IPS-18a (cell line): Measurements from ENCODE around the gene AK1.
A peak's percentile ranks its signal among the peaks of the same experiment; 100 is the strongest.

ENCODE experiments used
- H3K27ac ChIP-seq: one replicate; pipeline ENCODE4 v1.5.1; 2013; ENCODE audit warnings: low read length
- H3K27me3 ChIP-seq: one replicate; pipeline ENCODE4 v1.6.1; 2013; ENCODE audit warnings: mild to moderate bottlenecking, low read length; ENCODE audit not compliant: control insufficient read depth, insufficient read depth
- H3K36me3 ChIP-seq: one replicate; pipeline ENCODE4 v1.6.1; 2013; ENCODE audit warnings: low read depth, low read length; ENCODE audit not compliant: control insufficient read depth
- H3K4me1 ChIP-seq: one replicate; pipeline ENCODE4 v1.6.1; 2013; ENCODE audit warnings: low read depth, low read length; ENCODE audit not compliant: control insufficient read depth
- H3K4me3 ChIP-seq: one replicate; pipeline ENCODE4 v1.5.1; 2013; ENCODE audit warnings: low read length
- H3K9ac ChIP-seq: one replicate; pipeline ENCODE4 v1.6.1; 2013; ENCODE audit warnings: mild to moderate bottlenecking, low read length, moderate library complexity
- H3K9me3 ChIP-seq: one replicate; pipeline ENCODE4 v1.6.1; 2013; ENCODE audit warnings: low read depth, low read length; ENCODE audit not compliant: control insufficient read depth

Gene AK1

GRCh38 chr9:127877566-127877998 lies at the start of gene AK1:
Gene AK1, minus strand, starts transcription at chr9:127877675. Its CDS starts 3,058 bp downstream, at chr9:127874617.
- Histone ChIP-seq H3K4me1 (no peaks in the 10 kb centered on the region), H3K9ac (peak within 1 kb of the TSS; percentile 12), H3K27me3 (peaks cover 5% of the 10 kb centered on the region), H3K4me3 (peak within 1 kb of the TSS; percentile 72), H3K36me3 (no peaks in the 10 kb centered on the region), H3K27ac (no peak within 1 kb of the TSS), H3K9me3 (no peaks in the 10 kb centered on the region)

GRCh38 chr9:127926906-127927200 lies 49.4 kb upstream of the AK1 start:
- Histone ChIP-seq H3K4me3 (peak overlapping the region; percentile 73), H3K27me3 (peaks cover 33% of the 10 kb centered on the region), H3K4me1 (peaks cover 7% of the 10 kb centered on the region), H3K9me3 (no peaks in the 10 kb centered on the region), H3K9ac (peak overlapping the region; percentile 53), H3K36me3 (no peaks in the 10 kb centered on the region), H3K27ac (no peak overlapping the region)

- no peak overlapping the region for H3K27ac ChIP-seq
- peaks cover 33% of the 10 kb centered on the region for H3K27me3 ChIP-seq
- H3K9ac ChIP-seq: no peak overlapping the region
- no peaks in the 10 kb centered on the region for H3K9me3 ChIP-seq
- no peaks in the 10 kb centered on the region for H3K36me3 ChIP-seq
- peaks cover 4% of the 10 kb centered on the region for H3K4me1 ChIP-seq
- peak overlapping the region; percentile 73 for H3K4me3 ChIP-seq
Observed at GRCh38 chr9:127925959-127926905, 48.8 kb upstream of the AK1 start.

- H3K4me1 ChIP-seq: no peaks in the 10 kb centered on the region
Observed at GRCh38 chr9:127924736-127925444, 47.4 kb upstream of the AK1 start.

GRCh38 chr9:127923771-127924170 lies 46.3 kb upstream of the AK1 start:
- Histone ChIP-seq H3K4me3 (no peak overlapping the region), H3K36me3 (no peaks in the 10 kb centered on the region), H3K4me1 (no peaks in the 10 kb centered on the region), H3K9ac (no peak overlapping the region), H3K27me3 (peaks cover 21% of the 10 kb centered on the region), H3K9me3 (no peaks in the 10 kb centered on the region), H3K27ac (no peak overlapping the region)

More at GRCh38 chr9:127924736-127925444, 47.4 kb upstream of the AK1 start:
- Histone ChIP-seq H3K9ac (no peak overlapping the region), H3K27ac (no peak overlapping the region), H3K36me3 (no peaks in the 10 kb centered on the region), H3K9me3 (no peaks in the 10 kb centered on the region), H3K27me3 (peaks cover 32% of the 10 kb centered on the region), H3K4me3 (no peak overlapping the region)

- Histone ChIP-seq H3K9me3 (no peaks in the 10 kb centered on the region), H3K36me3 (no peaks in the 10 kb centered on the region), H3K27me3 (peaks cover 14% of the 10 kb centered on the region), H3K27ac (no peak overlapping the region), H3K4me3 (no peak overlapping the region), H3K9ac (no peak overlapping the region), H3K4me1 (no peaks in the 10 kb centered on the region)
Observed at GRCh38 chr9:127923046-127923445, 45.6 kb upstream of the AK1 start.

GRCh38 chr9:127921557-127922120 lies 44.2 kb upstream of the AK1 start:
- H3K27me3 ChIP-seq: peaks cover 8% of the 10 kb centered on the region
- H3K4me3 ChIP-seq: no peak overlapping the region
- no peak overlapping the region for H3K27ac ChIP-seq
- no peaks in the 10 kb centered on the region for H3K36me3 ChIP-seq
- no peak overlapping the region for H3K9ac ChIP-seq
- no peaks in the 10 kb centered on the region for H3K9me3 ChIP-seq
- H3K4me1 ChIP-seq: no peaks in the 10 kb centered on the region

- Histone ChIP-seq H3K9me3 (no peaks in the 10 kb centered on the region), H3K4me1 (peaks cover 4% of the 10 kb centered on the region), H3K4me3 (no peak overlapping the region), H3K9ac (no peak overlapping the region), H3K27me3 (peaks cover 9% of the 10 kb centered on the region), H3K27ac (no peak overlapping the region), H3K36me3 (no peaks in the 10 kb centered on the region)
Observed at GRCh38 chr9:127920794-127921193, 43.3 kb upstream of the AK1 start.

GRCh38 chr9:127919253-127919815 lies 41.9 kb upstream of the AK1 start:
- H3K9ac ChIP-seq: no peak overlapping the region
- no peak overlapping the region for H3K4me3 ChIP-seq
- peaks cover 10% of the 10 kb centered on the region for H3K27me3 ChIP-seq
- no peaks in the 10 kb centered on the region for H3K36me3 ChIP-seq
- no peak overlapping the region for H3K27ac ChIP-seq
- no peaks in the 10 kb centered on the region for H3K9me3 ChIP-seq
- H3K4me1 ChIP-seq: peaks cover 4% of the 10 kb centered on the region

- Histone ChIP-seq H3K36me3 (no peaks in the 10 kb centered on the region), H3K9me3 (no peaks in the 10 kb centered on the region), H3K9ac (no peak overlapping the region), H3K27ac (no peak overlapping the region), H3K4me3 (no peak overlapping the region), H3K4me1 (peaks cover 4% of the 10 kb centered on the region), H3K27me3 (peaks cover 10% of the 10 kb centered on the region)
Observed at GRCh38 chr9:127918183-127919107, 41.0 kb upstream of the AK1 start.
